NCI-H2029 treated with DMSO at 0.1 percent for 48 hours (cell line): ENCODE data around the gene SGMS1.
"Not testable (repeated sequence)": the region's sequence is repeated elsewhere in the genome, so short reads cannot be mapped to it uniquely, and the experiment has no call there.

Experiments used
- DNase-seq: peaks from one replicate; lab custom pipeline; 2025; lab: John Stamatoyannopoulos, UW

SGMS1 gene

GRCh38 chr10:50556237-50557120 lies 67.3 kb downstream of the SGMS1 start:
- no peak for DNase-seq

GRCh38 chr10:50554995-50555568 lies 68.7 kb downstream of the SGMS1 start:
- DNase-seq, result no peak

- DNase-seq, result no peak
Observed at GRCh38 chr10:50554376-50554994, 69.3 kb downstream of the SGMS1 start.

- DNase-seq, result no peak
Observed at GRCh38 chr10:50552771-50553535, 70.8 kb downstream of the SGMS1 start.

GRCh38 chr10:50552308-50552707 lies 71.4 kb downstream of the SGMS1 start:
- DNase-seq, result no peak

- no peak for DNase-seq
Observed at GRCh38 chr10:50551894-50552293, 71.9 kb downstream of the SGMS1 start.

- DNase-seq, result no peak
Observed at GRCh38 chr10:50550291-50550839, 73.4 kb downstream of the SGMS1 start.

- DNase-seq, result not testable (repeated sequence)
Observed at GRCh38 chr10:50549186-50549585, 74.6 kb downstream of the SGMS1 start.

GRCh38 chr10:50548481-50548880 lies 75.3 kb downstream of the SGMS1 start:
- DNase-seq, result not testable (repeated sequence)

GRCh38 chr10:50546287-50546686 lies 77.5 kb downstream of the SGMS1 start:
- DNase-seq, result not testable (repeated sequence)

- DNase-seq, result no peak
Observed at GRCh38 chr10:50545846-50546245, 77.9 kb downstream of the SGMS1 start.

GRCh38 chr10:50544857-50545429 lies 78.8 kb downstream of the SGMS1 start:
- DNase-seq, result no peak

GRCh38 chr10:50544095-50544856 lies 79.5 kb downstream of the SGMS1 start:
- DNase-seq, result no peak

- no peak for DNase-seq
Observed at GRCh38 chr10:50542871-50543270, 80.9 kb downstream of the SGMS1 start.

- no peak for DNase-seq
Observed at GRCh38 chr10:50541921-50542320, 81.8 kb downstream of the SGMS1 start.

GRCh38 chr10:50541317-50541716 lies 82.4 kb downstream of the SGMS1 start:
- no peak for DNase-seq

GRCh38 chr10:50540826-50541122 lies 83.0 kb downstream of the SGMS1 start:
- DNase-seq, result no peak

GRCh38 chr10:50540069-50540825 lies 83.5 kb downstream of the SGMS1 start:
- no peak for DNase-seq

GRCh38 chr10:50538555-50539398 lies 85.0 kb downstream of the SGMS1 start:
- DNase-seq, result no peak
